Fibroblast of mammary gland (primary cell): ENCODE measurements around the gene TMEM132C.

Experiments
- DNase-seq: peaks from one replicate; pipeline ENCODE4 v3.0.0-alpha.2; 2010; ENCODE audit warnings: low read depth
- H3K4me3 ChIP-seq: 2 replicates; pipeline ENCODE4 v1.5.1; 2011; ENCODE audit warnings: low read depth, mild to moderate bottlenecking, low read length, moderate library complexity; ENCODE audit not compliant: control insufficient read depth
- CTCF ChIP-seq: conservative IDR thresholded peaks from 2 replicates; pipeline ENCODE4 v1.5.1; 2011; ENCODE audit warnings: low read depth, low read length, inconsistent platforms; ENCODE audit not compliant: control insufficient read depth, insufficient read depth

Gene TMEM132C

GRCh38 chr12:128745772-128746689 lies 479.1 kb downstream of the TMEM132C start:
- no peak for DNase-seq
- no peak overlapping the region for H3K4me3 ChIP-seq
- TF ChIP-seq CTCF, result no peak

DNA sequence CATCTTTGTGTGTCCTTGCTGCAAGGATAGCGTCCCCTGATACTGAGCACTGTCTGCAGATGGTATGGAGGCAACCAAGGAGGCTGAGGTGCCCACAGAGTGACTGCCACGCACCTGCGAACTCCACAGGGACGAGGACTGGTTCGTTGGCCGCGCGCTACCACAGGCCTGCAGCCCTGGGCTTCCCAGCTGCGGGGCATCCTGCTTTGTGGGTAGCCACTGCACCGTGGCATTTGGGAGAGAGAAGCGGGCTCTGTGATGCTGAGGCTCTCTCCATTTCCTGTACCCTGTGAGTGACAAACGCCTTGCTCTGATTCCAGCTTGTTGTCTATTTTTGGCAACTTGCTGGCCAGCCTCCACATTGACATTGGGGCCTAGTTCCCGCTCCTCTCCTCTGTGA lies 480.5 kb downstream of the TMEM132C start:
- no peak for DNase-seq
- no peak for TF ChIP-seq CTCF
- H3K4me3 ChIP-seq, result no peak overlapping the region

GRCh38 chr12:128752386-128752785 lies 485.4 kb downstream of the TMEM132C start:
- H3K4me3 ChIP-seq, result no peak overlapping the region
- TF ChIP-seq CTCF, result no peak
- no peak for DNase-seq

- TF ChIP-seq CTCF, result no peak
- no peak overlapping the region for H3K4me3 ChIP-seq
- no peak for DNase-seq
Observed at GRCh38 chr12:128753438-128753837, 486.5 kb downstream of the TMEM132C start.

DNA sequence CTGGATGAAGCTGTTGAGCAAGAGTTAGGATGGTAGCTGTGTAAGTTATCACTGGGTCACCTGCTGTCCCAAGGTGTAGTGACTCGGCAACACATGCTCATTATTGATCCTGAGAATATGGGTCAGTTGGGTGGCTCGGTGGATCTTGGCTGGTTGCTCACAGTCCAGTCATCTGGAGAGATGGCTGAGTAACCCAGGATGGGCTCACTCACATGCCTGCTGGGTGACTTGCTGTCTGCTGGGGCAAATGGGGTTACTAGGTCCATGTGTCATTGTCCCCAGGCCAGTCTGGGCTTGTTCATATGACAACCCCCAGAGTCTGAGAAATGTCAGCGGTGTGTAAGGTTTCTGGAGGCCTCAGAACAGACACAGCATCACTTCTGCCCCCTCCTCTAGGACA lies 487.3 kb downstream of the TMEM132C start:
- TF ChIP-seq CTCF, result no peak
- H3K4me3 ChIP-seq, result no peak overlapping the region
- DNase-seq, result no peak

DNA sequence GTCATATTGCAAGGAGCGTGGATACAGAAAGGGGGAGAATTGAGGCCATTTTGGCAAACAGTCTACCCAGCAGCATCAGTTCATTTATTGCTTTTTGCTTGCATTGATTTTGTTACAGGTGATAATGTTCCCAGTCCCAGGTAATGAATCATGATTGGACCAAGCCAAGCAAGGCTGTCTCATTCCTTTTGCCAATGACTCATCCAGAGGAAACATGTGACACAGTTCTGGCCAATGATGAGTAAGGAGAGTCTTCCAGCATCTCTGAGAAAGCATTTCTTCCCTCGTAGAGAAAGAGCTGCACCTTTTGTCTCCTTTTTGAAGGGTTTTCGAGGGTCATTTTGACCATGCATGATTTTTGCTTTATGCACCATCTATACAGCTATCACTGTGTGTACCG lies 488.6 kb downstream of the TMEM132C start:
- H3K4me3 ChIP-seq, result no peak overlapping the region
- no peak for TF ChIP-seq CTCF
- DNase-seq, result no peak
